ENCODE results near the gene SH2D6. TPM values are rescaled to one million over a fixed set of nuclear protein-coding genes. Genes with fewer than 3 reads are reported as not detected.
"Not testable (repeated sequence)": the region's sequence is repeated elsewhere in the genome, so short reads cannot be mapped to it uniquely, and the experiment has no call there.

Gene SH2D6
- polyA plus RNA-seq, 1 of the 3 experiments (the other 2 are of a cell fraction): 0.33 TPM

GRCh38 chr2:85380048-85380447 lies 38.5 kb upstream of the SH2D6 start:
- no peaks in the 10 kb centered on the region for H3K27me3 ChIP-seq (ENCODE audit: insufficient read depth)
- H3K9me3 ChIP-seq: no peaks in the 10 kb centered on the region
- no peak overlapping the region for H3K27ac ChIP-seq (ENCODE audit: low read depth in 2 of 2, low read length in 1 of 2)
- H3K4me2 ChIP-seq: no peak overlapping the region
- DNase-seq: no peak
- H3K4me1 ChIP-seq (ENCODE audit: control insufficient read depth in 1 of 2, insufficient read depth in 2 of 2, low read depth in 1 of 2, low read length in 1 of 2): no peaks in the 10 kb centered on the region
- POLR2A ChIA-PET: no interaction called here
- H3K9ac ChIP-seq: no peak overlapping the region
- H3K9me2 ChIP-seq: no peaks in the 10 kb centered on the region
- 20% methylated on average over 1 of the region's 1 CpG for WGBS (ENCODE audit: low lambda C conversion rate)
- H3K79me2 ChIP-seq (ENCODE audit: insufficient read depth): no peaks in the 10 kb centered on the region
- H3K36me3 ChIP-seq (replicated peaks in 1 of 2; ENCODE audit: control insufficient read depth in 1 of 2, insufficient read depth in 2 of 2, low read length in 1 of 2): peaks cover 19 to 52% of the 10 kb centered on the region in 2 experiments
- H2AFZ ChIP-seq (ENCODE audit: low read depth): no peak overlapping the region
- CTCF ChIA-PET: interaction anchor here (1.2 kb wide), 1 partner anchor 12 kb away, joined by 3 read pairs; no protein-coding TSS in a partner anchor
- no peaks in the 10 kb centered on the region for H4K20me1 ChIP-seq (ENCODE audit: insufficient read depth)
- H3K4me3 ChIP-seq (ENCODE audit: low read depth in 2 of 2, low read length in 1 of 2): no peak overlapping the region
- no peak for TF ChIP-seq USF2 (IDR thresholded peaks at IDR 0.05; ENCODE audit: borderline replicate concordance, low read depth, low read length)
- TF ChIP-seq TEAD4 (IDR thresholded peaks at IDR 0.05; ENCODE audit: borderline replicate concordance, insufficient read depth): no peak
- no peak for TF ChIP-seq REST (IDR thresholded peaks at IDR 0.05; ENCODE audit: low read depth, low read length)
- no peak for TF ChIP-seq NFIC (IDR thresholded peaks at IDR 0.05; ENCODE audit: borderline replicate concordance)
- TF ChIP-seq RAD21 (IDR thresholded peaks at IDR 0.05; ENCODE audit: low read length): no peak
- TF ChIP-seq CHD2 (IDR thresholded peaks at IDR 0.05; ENCODE audit: low read length, partially characterized antibody): no peak
- TF ChIP-seq JUND (IDR thresholded peaks at IDR 0.05): no peak
- no peak for TF ChIP-seq FOXM1 (IDR thresholded peaks at IDR 0.05; ENCODE audit: low read depth)
- no peak for TF ChIP-seq IRF3 (IDR thresholded peaks at IDR 0.05; ENCODE audit: low read depth, low read length)
- TF ChIP-seq GATA2 (CRISPR knock-in tag; IDR thresholded peaks at IDR 0.05): no peak
- no peak for TF ChIP-seq RCOR1 (IDR thresholded peaks at IDR 0.05; ENCODE audit: low read length)
- TF ChIP-seq FOXJ3 (CRISPR knock-in tag; IDR thresholded peaks at IDR 0.05): no peak
- no peak for TF ChIP-seq TCF12 (IDR thresholded peaks at IDR 0.05)
- TF ChIP-seq FOSL2 (IDR thresholded peaks at IDR 0.05; ENCODE audit: borderline replicate concordance, low read depth): no peak
- H3F3A ChIP-seq (replicated peaks; ENCODE audit: insufficient read depth): no peaks in the 10 kb centered on the region

GRCh38 chr2:85383151-85383550 lies 35.4 kb upstream of the SH2D6 start:
- DNase-seq; H3K9me3 ChIP-seq; H3K79me2 ChIP-seq (ENCODE audit: insufficient read depth); H3K9me2 ChIP-seq; POLR2A ChIA-PET; H3K4me3 ChIP-seq (ENCODE audit: low read depth in 2 of 2, low read length in 1 of 2); H3K4me1 ChIP-seq (ENCODE audit: control insufficient read depth in 1 of 2, insufficient read depth in 2 of 2, low read depth in 1 of 2, low read length in 1 of 2); H3K27me3 ChIP-seq (ENCODE audit: insufficient read depth); H4K20me1 ChIP-seq (ENCODE audit: insufficient read depth); H3F3A ChIP-seq (replicated peaks; ENCODE audit: insufficient read depth); H3K27ac ChIP-seq (ENCODE audit: low read depth in 2 of 2, low read length in 1 of 2); H3K9ac ChIP-seq; H3K4me2 ChIP-seq; H2AFZ ChIP-seq (ENCODE audit: low read depth): not testable (repeated sequence)
- 94% methylated on average over 5 of the region's 5 CpGs for WGBS (ENCODE audit: low lambda C conversion rate)
- peaks cover 15 to 47% of the 10 kb centered on the region in 2 experiments for H3K36me3 ChIP-seq (replicated peaks in 1 of 2; ENCODE audit: control insufficient read depth in 1 of 2, insufficient read depth in 2 of 2, low read length in 1 of 2)
- CTCF ChIA-PET: interaction anchor here (1.1 kb wide), 1 partner anchor 37 kb away, joined by 3 read pairs; no protein-coding TSS in a partner anchor

All from SK-N-SH (cell line).